HG03196 (cell line): Measurements from ENCODE around the gene FMO5.
A peak's percentile ranks its signal among the peaks of the same experiment; 100 is the strongest.

Experiments
- ATAC-seq: cut with Tn5 transposase; IDR thresholded peaks from one replicate; pipeline ENCODE4 v1.9.1; 2021; ENCODE audit not compliant: unreplicated experiment

The FMO5 gene, protein sequence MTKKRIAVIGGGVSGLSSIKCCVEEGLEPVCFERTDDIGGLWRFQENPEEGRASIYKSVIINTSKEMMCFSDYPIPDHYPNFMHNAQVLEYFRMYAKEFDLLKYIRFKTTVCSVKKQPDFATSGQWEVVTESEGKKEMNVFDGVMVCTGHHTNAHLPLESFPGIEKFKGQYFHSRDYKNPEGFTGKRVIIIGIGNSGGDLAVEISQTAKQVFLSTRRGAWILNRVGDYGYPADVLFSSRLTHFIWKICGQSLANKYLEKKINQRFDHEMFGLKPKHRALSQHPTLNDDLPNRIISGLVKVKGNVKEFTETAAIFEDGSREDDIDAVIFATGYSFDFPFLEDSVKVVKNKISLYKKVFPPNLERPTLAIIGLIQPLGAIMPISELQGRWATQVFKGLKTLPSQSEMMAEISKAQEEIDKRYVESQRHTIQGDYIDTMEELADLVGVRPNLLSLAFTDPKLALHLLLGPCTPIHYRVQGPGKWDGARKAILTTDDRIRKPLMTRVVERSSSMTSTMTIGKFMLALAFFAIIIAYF

GRCh38 chr1:147225193-147225730 is at the start of gene FMO5:
FMO5 (minus strand) TSS chr1:147225339; CDS start chr1:147225029, 310 bp downstream.
- no peak for ATAC-seq

GRCh38 chr1:147273409-147274336 is 48.5 kb upstream of the FMO5 start:
- ATAC-seq: no peak

DNA sequence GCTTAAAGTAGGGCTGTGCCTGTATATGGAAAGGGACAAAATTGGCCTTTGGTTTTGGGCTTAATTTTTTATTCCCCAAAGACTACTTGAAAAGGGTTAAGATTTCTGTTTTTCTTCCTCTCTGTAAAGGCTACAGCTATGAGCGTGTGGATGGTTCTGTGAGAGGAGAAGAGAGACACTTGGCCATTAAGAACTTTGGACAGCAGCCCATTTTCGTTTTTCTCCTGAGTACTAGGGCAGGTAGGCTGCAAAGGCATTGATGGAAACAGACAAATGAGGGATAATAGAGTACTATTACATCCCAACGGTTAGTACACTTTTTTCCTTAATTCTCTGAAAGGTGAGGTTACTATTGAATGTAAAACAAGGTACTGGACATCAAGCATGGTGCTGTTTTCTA is 46.9 kb upstream of the FMO5 start:
- no peak for ATAC-seq

DNA sequence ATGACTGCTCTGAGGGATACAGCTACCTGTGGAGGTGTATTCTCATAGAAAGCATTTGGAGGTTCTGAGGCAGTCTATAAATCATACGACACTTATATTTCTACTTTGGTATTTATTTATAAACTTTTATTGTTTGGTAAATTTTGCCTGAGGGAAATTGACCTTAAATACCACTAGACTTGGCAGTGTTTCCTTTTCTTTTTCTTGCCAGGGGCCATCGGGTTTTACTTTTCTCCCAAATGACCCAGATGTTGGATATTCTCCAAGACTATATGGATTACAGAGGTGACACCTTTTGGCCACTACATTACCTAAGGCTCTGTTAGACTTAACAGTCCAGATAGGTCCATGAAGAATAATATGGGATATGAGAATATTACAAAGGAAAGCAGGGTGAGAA is 45.6 kb upstream of the FMO5 start:
- ATAC-seq: no peak

- ATAC-seq: no peak
These were observed 42.6 kb upstream of the FMO5 start for GRCh38 chr1:147267711-147268110.

DNA sequence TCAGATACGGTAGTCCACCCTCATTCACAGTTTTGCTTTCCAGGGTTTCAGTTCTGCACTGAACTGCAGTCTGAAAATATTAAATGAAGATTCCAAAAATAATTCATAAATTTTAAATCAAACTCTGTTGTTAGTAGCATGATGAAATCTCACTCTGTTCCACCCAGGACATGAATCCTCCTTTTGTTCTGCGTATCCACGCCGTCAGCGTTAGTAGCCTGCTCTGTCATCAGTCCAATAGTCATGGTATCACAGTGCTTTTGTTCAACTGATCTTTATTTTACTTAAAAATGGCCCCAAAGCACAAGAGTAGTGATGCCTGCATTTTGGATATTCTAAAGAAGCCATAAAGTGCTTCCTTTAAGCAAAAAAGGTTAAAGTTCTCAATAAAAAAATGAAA is 41.2 kb upstream of the FMO5 start:
- ATAC-seq: no peak

DNA sequence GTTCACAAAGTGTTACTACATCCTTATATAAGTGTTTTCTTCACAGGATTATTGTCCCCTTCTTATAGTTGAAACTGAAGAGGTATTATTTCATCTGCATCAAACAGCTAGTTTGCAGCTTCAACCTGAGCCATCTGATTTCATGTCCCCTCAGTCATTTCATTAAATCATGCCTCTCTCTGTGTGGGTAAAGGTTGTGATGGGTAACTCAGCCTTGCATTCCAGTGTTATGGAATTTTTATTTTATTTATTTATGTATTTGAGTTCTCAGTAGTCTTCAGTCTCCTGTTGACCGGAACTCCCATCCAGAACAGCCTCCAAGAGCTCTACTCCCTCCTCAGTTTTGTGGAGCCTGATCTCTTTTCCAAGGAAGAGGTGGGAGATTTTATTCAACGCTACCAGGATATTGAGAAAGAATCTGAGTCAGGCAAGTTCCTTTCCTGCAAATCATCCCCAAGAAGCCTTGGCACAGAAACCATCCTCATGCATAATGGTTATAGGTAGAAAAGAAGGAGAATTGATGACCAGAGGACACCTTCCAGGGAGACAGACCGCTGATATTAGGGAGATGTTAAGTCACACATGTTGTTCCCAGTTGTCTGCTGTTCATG is 39.1 kb upstream of the FMO5 start:
- ATAC-seq: no peak

- ATAC-seq: no peak
These were observed 35.8 kb upstream of the FMO5 start for GRCh38 chr1:147260956-147261355.

GRCh38 chr1:147252540-147252939 is 27.4 kb upstream of the FMO5 start:
- ATAC-seq: no peak

DNA sequence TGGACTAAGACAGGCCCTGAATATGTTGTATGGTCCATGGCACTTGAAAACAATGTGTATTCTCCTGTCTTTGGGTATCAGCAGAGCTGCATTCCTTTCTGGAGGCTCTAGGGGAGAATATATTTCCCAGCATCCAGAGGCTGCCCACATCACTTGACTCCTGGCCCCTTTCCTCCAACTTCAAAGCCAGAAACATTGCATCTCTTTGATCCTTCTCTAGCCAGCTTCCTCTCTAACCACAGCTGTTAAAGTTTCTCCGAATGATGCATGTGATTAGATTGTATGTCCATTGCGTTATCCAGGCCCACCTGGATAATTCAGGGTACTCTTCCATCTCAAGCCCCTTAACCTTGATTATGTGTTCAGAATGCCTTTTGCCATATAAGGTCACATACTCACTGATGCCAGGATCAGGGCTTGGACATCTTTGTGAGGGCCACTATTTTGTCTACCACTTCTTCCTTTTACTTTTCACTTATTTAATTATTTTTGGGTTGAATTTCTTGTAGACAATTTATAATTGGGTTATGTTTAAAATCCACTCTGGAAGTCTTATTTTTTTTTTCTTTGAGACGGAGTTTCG is 22.6 kb upstream of the FMO5 start:
- ATAC-seq: no peak

DNA sequence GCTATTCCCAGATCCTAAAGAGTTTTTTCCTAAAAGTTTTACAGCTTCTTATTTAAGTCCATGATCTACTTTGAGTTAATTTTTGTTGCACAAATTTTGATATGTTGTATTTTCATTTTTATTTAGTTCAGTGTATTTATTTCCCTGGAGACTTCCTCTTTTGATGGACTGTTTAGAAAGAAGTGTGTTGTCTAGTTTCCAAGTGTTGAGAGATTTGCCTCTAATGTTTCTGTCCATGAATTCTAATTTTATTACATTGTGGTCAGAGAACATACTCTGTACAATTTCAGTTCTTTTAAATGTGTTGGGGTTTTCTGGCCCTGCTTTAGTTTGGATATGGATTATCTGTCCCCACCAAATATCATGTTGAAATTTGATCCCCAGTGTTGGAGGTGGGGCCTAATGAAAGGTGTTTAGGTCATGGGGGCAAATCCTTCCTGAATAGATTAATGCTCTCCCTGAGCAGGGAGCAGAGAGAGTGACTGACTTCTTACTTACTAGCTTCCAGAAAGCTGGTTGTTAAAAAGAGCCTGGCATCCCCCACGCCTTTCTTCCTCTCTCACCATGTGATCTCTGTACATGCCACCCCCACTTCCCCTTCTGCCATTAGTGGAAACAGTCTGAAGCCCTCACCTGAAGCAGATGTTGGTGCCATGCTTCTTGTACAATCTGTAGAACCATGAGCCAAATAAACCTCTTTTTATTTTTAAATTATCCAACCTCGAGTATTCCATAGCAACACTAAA is 21.9 kb upstream of the FMO5 start:
- ATAC-seq: no peak

- ATAC-seq: no peak
These were observed 21.0 kb upstream of the FMO5 start for GRCh38 chr1:147246044-147246690.

DNA sequence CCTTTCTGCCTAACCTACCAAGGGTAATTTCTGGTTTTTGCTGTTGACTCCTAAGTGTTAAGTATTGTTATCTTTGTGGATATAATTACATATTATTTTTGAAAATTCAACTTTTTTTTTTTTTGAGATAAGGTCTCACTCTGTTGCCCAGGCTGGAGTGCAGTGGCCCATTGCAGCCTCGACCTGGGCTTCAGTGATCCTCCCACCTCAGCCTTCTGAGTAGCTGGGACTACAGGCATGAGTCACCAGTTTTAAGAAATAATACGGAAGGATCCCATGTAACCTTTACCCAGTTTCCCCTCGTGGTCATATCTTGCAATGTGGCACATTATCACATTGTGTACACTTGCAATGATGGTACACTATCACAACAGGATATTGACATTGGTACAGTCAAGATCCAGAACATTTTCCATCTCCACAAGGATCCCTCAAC is 20.5 kb upstream of the FMO5 start:
- no peak for ATAC-seq

DNA sequence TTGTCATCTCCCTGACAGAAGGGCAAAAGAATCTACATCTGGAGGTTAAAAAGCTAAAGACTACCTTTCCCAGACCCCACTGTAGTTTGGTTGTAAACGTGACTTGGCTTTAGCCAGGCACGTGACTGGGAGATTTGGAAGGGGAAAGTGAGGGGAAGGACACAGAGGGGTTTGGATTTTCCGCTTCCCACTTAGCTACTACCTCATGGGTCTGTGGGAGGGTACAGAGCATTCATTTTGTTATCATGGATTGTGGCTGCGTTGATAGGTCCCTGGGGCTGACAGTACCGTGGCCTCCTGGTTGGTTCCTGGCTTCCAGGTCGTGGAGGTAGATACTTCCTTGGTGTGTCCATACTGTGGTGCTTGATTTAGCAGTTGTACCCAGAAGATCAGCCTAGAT is 20.0 kb upstream of the FMO5 start:
- ATAC-seq: no peak

DNA sequence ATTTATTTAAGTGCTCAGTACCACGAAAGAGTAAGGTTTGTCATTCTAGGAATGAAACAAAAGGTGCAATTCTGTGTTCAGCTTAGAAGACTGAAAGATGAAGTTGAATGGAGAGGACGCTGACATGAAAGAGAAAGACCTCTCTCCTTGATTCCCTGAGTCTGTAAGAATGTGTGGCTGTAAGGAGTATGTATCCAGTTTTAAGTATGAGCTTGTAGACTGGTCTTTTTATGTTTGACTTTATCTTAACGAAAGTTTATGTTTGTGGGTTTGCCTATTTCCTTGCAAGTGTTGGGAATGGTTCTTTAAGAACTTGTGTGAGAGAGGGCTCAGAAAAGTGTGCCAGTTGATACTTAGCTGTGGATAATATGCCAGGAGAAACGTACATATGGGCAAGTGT is 18.7 kb upstream of the FMO5 start:
- ATAC-seq: no peak

GRCh38 chr1:147243228-147243685 is 18.1 kb upstream of the FMO5 start:
- ATAC-seq: peak; percentile 23

- peak; percentile 89 for ATAC-seq
These were observed 17.5 kb upstream of the FMO5 start, which contains the start of gene CHD1L for GRCh38 chr1:147242449-147243227. CHD1L (plus strand) TSS chr1:147242684; CDS start chr1:147242704, 20 bp downstream.

- ATAC-seq: no peak
These were observed 16.9 kb upstream of the FMO5 start for GRCh38 chr1:147241934-147242448.
